ENCODE results near the gene REEP6. TPM values are rescaled to one million over a fixed set of nuclear protein-coding genes. Genes with fewer than 3 reads are reported as not detected.
A peak's percentile ranks its signal among the peaks of the same experiment; 100 is the strongest.

Gene REEP6
- polyA plus RNA-seq, 6 donors from 2014 or later: 0.72 to 1.4 (median 0.90) TPM

GRCh38 chr19:1451916-1452801 lies 38.8 kb upstream of the REEP6 start:
- H3K27me3 Mint-ChIP-seq: peaks cover 24 to 78% (median 74%) of the 10 kb centered on the region in 3 donors
- peak overlapping the region in 1 of 6 donors; percentile 49 for H3K27ac Mint-ChIP-seq
- peak overlapping the region in 2 of 8 donors; percentile 18 to 71 for H3K4me3 Mint-ChIP-seq
- H3K9me3 Mint-ChIP-seq: peaks cover 0 to 3% (median 2%) of the 10 kb centered on the region in 7 donors
- H3K4me1 Mint-ChIP-seq: peaks cover 36 to 39% (median 37%) of the 10 kb centered on the region in 3 donors
- no peak for DNase-seq
- peaks cover 0 to 23% of the 10 kb centered on the region in 2 donors for H3K36me3 Mint-ChIP-seq
- no peak for ATAC-seq (ENCODE audit: low read depth in 2 of 2)

- H3K9me3 Mint-ChIP-seq: peaks cover 0 to 3% (median 2%) of the 10 kb centered on the region in 7 donors
- H3K4me3 Mint-ChIP-seq: peak overlapping the region in 1 of 8 donors; percentile 18
- H3K27ac Mint-ChIP-seq: peak overlapping the region in 1 of 6 donors; percentile 24
Measured at GRCh38 chr19:1452802-1453524, 38.0 kb upstream of the REEP6 start.

GRCh38 chr19:1453525-1454364 lies 37.2 kb upstream of the REEP6 start:
- peak overlapping the region in 3 of 6 donors; percentile 78 to 82 (median 79) for H3K27ac Mint-ChIP-seq
- H3K36me3 Mint-ChIP-seq: peaks cover 0 to 23% of the 10 kb centered on the region in 2 donors
- peaks cover 31 to 36% (median 36%) of the 10 kb centered on the region in 3 donors for H3K4me1 Mint-ChIP-seq
- H3K9me3 Mint-ChIP-seq: peaks cover 0 to 3% (median 2%) of the 10 kb centered on the region in 7 donors
- DNase-seq (no peak), ATAC-seq (ENCODE audit: low read depth in 2 of 2) (no peak)
- peak overlapping the region in 6 of 8 donors; percentile 22 to 85 (median 60) for H3K4me3 Mint-ChIP-seq
- H3K27me3 Mint-ChIP-seq: peaks cover 28 to 74% (median 61%) of the 10 kb centered on the region in 3 donors

More at GRCh38 chr19:1452802-1453524, 38.0 kb upstream of the REEP6 start:
- ATAC-seq (ENCODE audit: low read depth in 2 of 2): no peak
- Mint-ChIP-seq H3K4me1 (peaks cover 34 to 37% (median 36%) of the 10 kb centered on the region in 3 donors), H3K27me3 (peaks cover 24 to 76% (median 66%) of the 10 kb centered on the region in 3 donors), H3K36me3 (peaks cover 0 to 23% of the 10 kb centered on the region in 2 donors)
- DNase-seq: no peak

GRCh38 chr19:1455002-1455335 lies 36.0 kb upstream of the REEP6 start:
- H3K27ac Mint-ChIP-seq: peak overlapping the region in 1 of 6 donors; percentile 49

GRCh38 chr19:1455336-1456120 lies 35.5 kb upstream of the REEP6 start:
- DNase-seq: no peak
- Mint-ChIP-seq H3K4me1 (peaks cover 27% of the 10 kb centered on the region in 3 donors), H3K9me3 (peaks cover 0 to 3% (median 2%) of the 10 kb centered on the region in 7 donors), H3K27ac (peak overlapping the region in 2 of 6 donors; percentile 64 to 76), H3K36me3 (peaks cover 0 to 14% of the 10 kb centered on the region in 2 donors), H3K27me3 (peaks cover 19 to 68% (median 54%) of the 10 kb centered on the region in 3 donors), H3K4me3 (peak overlapping the region; percentile 29 to 85 (median 68))
- ATAC-seq (ENCODE audit: low read depth in 2 of 2): peak; percentile 52 to 57

More at GRCh38 chr19:1455002-1455335, 36.0 kb upstream of the REEP6 start:
- Mint-ChIP-seq H3K36me3 (peaks cover 0 to 16% of the 10 kb centered on the region in 2 donors), H3K4me3 (peak overlapping the region; percentile 30 to 76 (median 68)), H3K27me3 (peaks cover 21 to 71% (median 58%) of the 10 kb centered on the region in 3 donors), H3K4me1 (peaks cover 28 to 30% (median 28%) of the 10 kb centered on the region in 3 donors), H3K9me3 (peaks cover 0 to 3% (median 2%) of the 10 kb centered on the region in 7 donors)
- peak; percentile 39 for DNase-seq
- peak; percentile 61 to 64 for ATAC-seq (ENCODE audit: low read depth in 2 of 2)

GRCh38 chr19:1456121-1456900 lies 34.7 kb upstream of the REEP6 start:
- Mint-ChIP-seq H3K9me3 (peaks cover 0 to 3% (median 2%) of the 10 kb centered on the region in 7 donors), H3K4me1 (peaks cover 21 to 23% (median 22%) of the 10 kb centered on the region in 3 donors), H3K27me3 (peaks cover 13 to 60% (median 46%) of the 10 kb centered on the region in 3 donors), H3K36me3 (peaks cover 0 to 8% of the 10 kb centered on the region in 2 donors), H3K27ac (no peak overlapping the region), H3K4me3 (peak overlapping the region in 2 of 8 donors; percentile 26 to 71)
- ATAC-seq (ENCODE audit: low read depth in 2 of 2): no peak
- DNase-seq: no peak

- H3K36me3 Mint-ChIP-seq: peaks cover 0 to 8% of the 10 kb centered on the region in 2 donors
- H3K27me3 Mint-ChIP-seq: peaks cover 13 to 51% (median 38%) of the 10 kb centered on the region in 3 donors
- H3K4me3 Mint-ChIP-seq: no peak overlapping the region
- H3K9me3 Mint-ChIP-seq: peaks cover 0 to 3% (median 2%) of the 10 kb centered on the region in 7 donors
- ATAC-seq (ENCODE audit: low read depth in 2 of 2): no peak
- H3K27ac Mint-ChIP-seq: peak overlapping the region in 1 of 6 donors; percentile 69
- DNase-seq: no peak
- H3K4me1 Mint-ChIP-seq: peaks cover 20 to 22% (median 21%) of the 10 kb centered on the region in 3 donors
Measured at GRCh38 chr19:1457031-1457739, 33.8 kb upstream of the REEP6 start.

- Mint-ChIP-seq H3K27me3 (peaks cover 13 to 44% (median 33%) of the 10 kb centered on the region in 3 donors), H3K36me3 (peaks cover 0 to 8% of the 10 kb centered on the region in 2 donors), H3K27ac (no peak overlapping the region), H3K4me1 (peaks cover 20 to 22% (median 21%) of the 10 kb centered on the region in 3 donors), H3K9me3 (peaks cover 0 to 3% (median 2%) of the 10 kb centered on the region in 7 donors), H3K4me3 (no peak overlapping the region)
- ATAC-seq (ENCODE audit: low read depth in 2 of 2) (no peak), DNase-seq (no peak)
Measured at GRCh38 chr19:1457892-1458291, 33.1 kb upstream of the REEP6 start.

- H3K9me3 Mint-ChIP-seq: peaks cover 0 to 3% (median 0%) of the 10 kb centered on the region in 7 donors
- H3K27ac Mint-ChIP-seq: no peak overlapping the region
- ATAC-seq (ENCODE audit: low read depth in 2 of 2): no peak
- peaks cover 14 to 15% (median 15%) of the 10 kb centered on the region in 3 donors for H3K4me1 Mint-ChIP-seq
- no peak for DNase-seq
- no peak overlapping the region for H3K4me3 Mint-ChIP-seq
- H3K36me3 Mint-ChIP-seq: no peaks in the 10 kb centered on the region
- peaks cover 8 to 31% (median 20%) of the 10 kb centered on the region in 3 donors for H3K27me3 Mint-ChIP-seq
Measured at GRCh38 chr19:1459479-1459878, 31.5 kb upstream of the REEP6 start.

- H3K9me3 Mint-ChIP-seq: peaks cover 0 to 3% (median 0%) of the 10 kb centered on the region in 7 donors
- H3K4me3 Mint-ChIP-seq: no peak overlapping the region
- peak overlapping the region in 1 of 6 donors; percentile 26 for H3K27ac Mint-ChIP-seq
- no peak for ATAC-seq (ENCODE audit: low read depth in 2 of 2)
- no peaks in the 10 kb centered on the region for H3K36me3 Mint-ChIP-seq
- H3K4me1 Mint-ChIP-seq: peaks cover 7 to 9% (median 9%) of the 10 kb centered on the region in 3 donors
- DNase-seq: no peak
- H3K27me3 Mint-ChIP-seq: peaks cover 5 to 24% (median 14%) of the 10 kb centered on the region in 3 donors
Measured at GRCh38 chr19:1460033-1460995, 30.7 kb upstream of the REEP6 start.

Data from naive B cell (primary cell).